Left lung (tissue), 10 donors: ENCODE results near the gene ANKS1A. TPM values are rescaled to one million over a fixed set of nuclear protein-coding genes. Genes with fewer than 3 reads are reported as not detected.
A peak's percentile ranks its signal among the peaks of the same experiment; 100 is the strongest.
"Not testable (repeated sequence)": the region's sequence is repeated elsewhere in the genome, so short reads cannot be mapped to it uniquely, and the experiment has no call there.

ENCODE experiments used
- ATAC-seq: fragments of 200-7000 bp; cut with Tn5 transposase; one replicate; pipeline ENCODE4 v1.9.1; 2020; ENCODE audit warnings: moderate library complexity
- DNase-seq, 4 donors: peaks; one replicate each; pipeline ENCODE4 v3.0.0-alpha.2; 2013 to 2020
- H3K27ac ChIP-seq, 2 donors: fragments of 200-600 bp; sonication (generic) in 1 of 2; one replicate each; pipeline versions ENCODE4 v1.5.0 to v1.8.0; 2020 to 2021
- H3K27me3 ChIP-seq, 2 donors: fragments of 200-600 bp; sonication (generic) in 1 of 2; one replicate each; pipeline versions ENCODE4 v1.5.0 to v1.8.0; 2020 to 2021
- H3K36me3 ChIP-seq, 2 donors: fragments of 200-600 bp; sonication (generic) in 1 of 2; one replicate each; pipeline versions ENCODE4 v1.5.0 to v1.8.0; 2020 to 2021
- H3K4me1 ChIP-seq, 2 donors: fragments of 200-600 bp; one replicate each; pipeline ENCODE4 v1.8.0; 2021
- H3K4me3 ChIP-seq, 2 donors: fragments of 200-600 bp; sonication (generic) in 1 of 2; one replicate each; pipeline versions ENCODE4 v1.5.0 to v1.8.0; 2020 to 2021; ENCODE audit warnings: mild to moderate bottlenecking in 1 of 2
- H3K9me3 ChIP-seq, 2 donors: fragments of 200-600 bp; sonication (generic) in 1 of 2; one replicate each; pipeline versions ENCODE4 v1.5.0 to v1.8.0; 2020 to 2021
- CTCF ChIP-seq, 2 donors: fragments of 200-600 bp; sonication (generic) in 1 of 2; IDR thresholded peaks; one replicate each; pipeline versions ENCODE4 v1.5.0 to v1.8.0; 2021; ENCODE audit warnings: antibody characterized with exemption in 2 of 2
- intact Hi-C, 2 donors: fragments of 100-400 bp; cut with DNase I; formaldehyde crosslinking; loops; one replicate each; pipeline versions ENCODE4 v1.11.2 to v1.14.2; 2022
- polyA plus RNA-seq, 6 donors: library from polyadenylated mRNA; unstranded; fragments of 120-200 nt; gene quantifications; one replicate each; pipeline ENCODE4 v1.2.1, GENCODE V29; 2013; ENCODE audit not compliant: insufficient read length in 6 of 6
- total RNA-seq, 2 donors: library from RNA; stranded (reverse); fragmentation: NEBNext Ultra II Directional; extraction: Animal tissue kit (Norgen Biotek cat#: 25700); gene quantifications; one replicate each; pipeline ENCODE4 v1.2.1, GENCODE V29; 2021
- donor health status: DM: no; HTN: yes; CAD: no.
- donor health status: DM: no; HTN: no; CAD: no.

The ANKS1A gene
- total and polyA plus RNA-seq, 8 donors: 23.0 to 45.4 (median 26.4) TPM

DNA sequence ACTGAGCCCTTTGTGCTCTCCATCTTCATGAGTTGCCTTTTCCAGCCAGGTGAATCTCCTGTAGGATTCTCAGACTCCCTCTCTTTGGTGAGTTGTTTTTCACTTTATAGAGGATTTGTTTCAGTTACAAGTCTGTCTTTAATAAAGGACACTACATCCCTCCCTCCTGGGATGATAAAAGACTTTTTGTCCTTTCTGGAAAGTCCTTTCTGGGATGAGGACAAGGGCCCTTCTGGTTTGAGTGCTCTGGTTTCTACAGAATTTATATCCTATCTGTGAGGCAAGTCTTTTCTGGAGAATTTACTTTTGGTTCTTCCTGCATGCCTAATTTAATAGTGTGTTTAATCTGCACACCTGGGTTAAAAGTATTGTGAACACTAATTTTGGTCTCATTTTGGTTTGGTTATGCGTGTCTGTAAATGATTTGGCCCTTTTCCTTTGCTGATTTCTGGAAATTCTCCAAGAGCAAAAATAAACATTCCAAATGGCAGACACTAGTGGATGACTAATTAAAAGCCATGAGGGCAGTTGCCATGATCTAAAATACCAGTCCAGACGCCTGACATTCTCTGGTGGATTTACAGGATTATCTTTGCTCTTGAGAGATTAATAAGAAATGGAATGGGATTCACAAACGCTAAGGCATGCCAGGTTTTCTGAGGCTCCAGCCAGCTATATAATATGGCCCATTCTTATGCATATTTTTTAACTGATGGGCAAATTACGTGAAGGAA lies 207.2 kb downstream of the ANKS1A start:
- peak overlapping the region; percentile 35 to 36 for H3K27ac ChIP-seq

DNA sequence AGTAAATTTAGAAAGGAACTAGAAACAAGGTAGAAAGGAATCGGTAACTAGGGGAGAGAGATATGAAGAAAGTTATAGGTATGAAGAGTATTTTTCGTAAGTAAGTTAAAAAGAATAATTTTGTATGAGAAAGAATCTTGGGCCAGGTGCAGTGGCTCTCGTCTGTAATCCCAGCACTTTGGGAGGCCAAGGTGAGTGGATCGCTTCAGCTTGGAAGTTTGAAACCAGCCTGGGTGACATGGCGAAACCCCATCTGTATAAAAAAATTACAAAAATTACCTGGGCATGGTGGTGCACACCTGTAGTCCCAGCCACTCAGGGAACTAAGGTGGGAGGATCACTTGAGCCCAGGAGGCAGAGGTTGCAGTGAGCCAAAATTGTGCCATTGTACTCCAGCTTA lies 210.1 kb downstream of the ANKS1A start:
- ATAC-seq (no peak), DNase-seq (no peak)
- no peak for TF ChIP-seq CTCF (IDR thresholded peaks at IDR 0.05)
- Histone ChIP-seq H3K4me3 (no peak overlapping the region), H3K27me3 (no peaks in the 10 kb centered on the region), H3K9me3 (no peaks in the 10 kb centered on the region), H3K27ac (no peak overlapping the region), H3K4me1 (peaks cover 0 to 13% of the 10 kb centered on the region in 2 donors), H3K36me3 (no peaks in the 10 kb centered on the region)
- intact Hi-C loops: no loop called here

More for the DNA sequence above, 207.2 kb downstream of the ANKS1A start:
- no peak overlapping the region for H3K4me3 ChIP-seq
- DNase-seq (no peak), ATAC-seq (peak; percentile 71)
- TF ChIP-seq CTCF (IDR thresholded peaks at IDR 0.05): no peak
- peaks cover 0 to 4% of the 10 kb centered on the region in 2 donors for H3K36me3 ChIP-seq
- H3K4me1 ChIP-seq: peaks cover 4 to 13% of the 10 kb centered on the region in 2 donors
- no peaks in the 10 kb centered on the region for H3K27me3 ChIP-seq
- H3K9me3 ChIP-seq: no peaks in the 10 kb centered on the region
- intact Hi-C loops: no loop called here

DNA sequence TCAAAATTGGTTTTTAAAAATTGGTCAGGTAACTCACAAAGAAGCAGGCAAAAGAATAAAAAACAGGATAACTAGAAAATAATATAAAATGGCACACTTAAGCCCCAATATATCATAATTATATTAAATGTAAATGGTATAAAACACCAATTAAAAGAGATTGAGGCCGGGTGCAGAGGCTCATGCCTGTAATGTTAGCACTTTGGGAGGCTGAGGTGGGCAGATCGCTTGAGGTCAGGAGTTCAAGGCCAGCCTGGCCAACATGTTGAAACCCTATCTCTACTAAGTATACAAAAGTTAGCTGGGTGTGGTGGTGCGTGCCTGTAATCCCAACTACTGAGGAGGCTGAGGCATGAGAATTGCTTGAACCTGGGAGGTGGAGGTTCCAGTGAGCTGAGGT lies 216.0 kb downstream of the ANKS1A start:
- Histone ChIP-seq H3K27me3 (no peaks in the 10 kb centered on the region), H3K36me3 (no peaks in the 10 kb centered on the region), H3K4me1 (no peaks in the 10 kb centered on the region), H3K27ac (no peak overlapping the region), H3K4me3 (no peak overlapping the region), H3K9me3 (peaks cover 0 to 4% of the 10 kb centered on the region in 2 donors)
- ATAC-seq: no peak
- no peak for DNase-seq
- intact Hi-C loops: no loop called here
- TF ChIP-seq CTCF (IDR thresholded peaks at IDR 0.05): no peak

GRCh38 chr6:35106061-35106460 lies 217.0 kb downstream of the ANKS1A start:
- DNase-seq, H3K27ac ChIP-seq, H3K27me3 ChIP-seq, H3K9me3 ChIP-seq, H3K36me3 ChIP-seq, intact Hi-C loops, H3K4me1 ChIP-seq, H3K4me3 ChIP-seq, ATAC-seq: not testable (repeated sequence)

- ATAC-seq, DNase-seq, H3K9me3 ChIP-seq, H3K4me3 ChIP-seq, H3K27me3 ChIP-seq, H3K27ac ChIP-seq, H3K36me3 ChIP-seq, intact Hi-C loops, H3K4me1 ChIP-seq: not testable (repeated sequence)
Measured at GRCh38 chr6:35107208-35107607, 218.2 kb downstream of the ANKS1A start.

GRCh38 chr6:35107761-35108160 lies 218.7 kb downstream of the ANKS1A start:
- DNase-seq, H3K9me3 ChIP-seq, ATAC-seq, H3K36me3 ChIP-seq, H3K27ac ChIP-seq, H3K27me3 ChIP-seq, H3K4me1 ChIP-seq, H3K4me3 ChIP-seq, intact Hi-C loops: not testable (repeated sequence)
